Liver (tissue), 9 donors: ENCODE measurements around the gene NDUFS7. TPM values are rescaled to one million over a fixed set of nuclear protein-coding genes. Genes with fewer than 3 reads are reported as not detected.

Source experiments
- DNase-seq: peaks from one replicate; pipeline ENCODE4 v3.0.0-alpha.2; 2017; ENCODE audit warnings: low spot score
- H3K27ac ChIP-seq, 2 donors: one replicate each; pipeline ENCODE4 v1.7.0; 2013; ENCODE audit warnings: inconsistent platforms in 2 of 2, low read length in 2 of 2, control low read depth in 1 of 2, low read depth in 1 of 2, mild to moderate bottlenecking in 1 of 2
- H3K27me3 ChIP-seq, 4 donors: one replicate each; pipeline versions ENCODE4 v1.6.1 to v1.7.0; 2013; ENCODE audit warnings: low read length in 3 of 4, inconsistent platforms in 1 of 4, mild to moderate bottlenecking in 1 of 4, moderate library complexity in 1 of 4; ENCODE audit not compliant: control insufficient read depth in 4 of 4, insufficient read depth in 4 of 4
- H3K36me3 ChIP-seq, 4 donors: one replicate each; pipeline versions ENCODE4 v1.6.1 to v1.7.0; 2013; ENCODE audit warnings: low read length in 3 of 4, mild to moderate bottlenecking in 3 of 4, low read depth in 1 of 4, moderate library complexity in 1 of 4; ENCODE audit not compliant: control insufficient read depth in 4 of 4, insufficient read depth in 3 of 4
- H3K4me1 ChIP-seq, 4 donors: one replicate each; pipeline versions ENCODE4 v1.6.1 to v1.7.0; 2013; ENCODE audit warnings: low read length in 3 of 4, mild to moderate bottlenecking in 3 of 4, moderate library complexity in 1 of 4; ENCODE audit not compliant: control insufficient read depth in 4 of 4, insufficient read depth in 4 of 4
- H3K4me3 ChIP-seq, 3 donors: one replicate each; pipeline versions ENCODE4 v1.6.1 to v1.7.0; 2013; ENCODE audit warnings: low read length in 3 of 3, control low read depth in 1 of 3, low read depth in 1 of 3, mild to moderate bottlenecking in 1 of 3
- H3K9ac ChIP-seq, 2 donors: one replicate each; pipeline ENCODE4 v1.7.0; 2013; ENCODE audit warnings: low read length in 2 of 2, mild to moderate bottlenecking in 2 of 2, moderate library complexity in 2 of 2, control low read depth in 1 of 2, low read depth in 1 of 2
- H3K9me3 ChIP-seq, 4 donors: one replicate each; pipeline versions ENCODE4 v1.6.1 to v1.7.0; 2013; ENCODE audit warnings: low read length in 3 of 4; ENCODE audit not compliant: control insufficient read depth in 4 of 4
- CTCF ChIP-seq: fragments of 150-350 bp; IDR thresholded peaks from 2 replicates; pipeline ENCODE4 v1.5.1; 2017; ENCODE audit warnings: improper control_type of control experiment, low read depth, low read length; ENCODE audit not compliant: missing input control
- EGR1 ChIP-seq, 2 donors: IDR thresholded peaks; 2 replicates each; pipeline ENCODE4 v1.6.1; 2016 to 2018; ENCODE audit warnings: antibody characterized with exemption in 2 of 2, low read depth in 2 of 2
- FOXA1 ChIP-seq: IDR thresholded peaks from 2 replicates; pipeline ENCODE4 v1.6.1; 2016; ENCODE audit warnings: antibody characterized with exemption
- FOXA2 ChIP-seq: IDR thresholded peaks from 2 replicates; pipeline ENCODE4 v1.6.1; 2016; ENCODE audit warnings: antibody characterized with exemption
- GABPA ChIP-seq, 2 donors: IDR thresholded peaks in 1 of 2; conservative IDR thresholded peaks in 1 of 2; 2 replicates each; pipeline ENCODE4 v1.6.1; 2016; ENCODE audit warnings: antibody characterized with exemption in 2 of 2, mild to moderate bottlenecking in 1 of 2, moderate library complexity in 1 of 2
- HNF4A ChIP-seq, 2 donors: conservative IDR thresholded peaks; 2 replicates each; pipeline ENCODE4 v1.6.1; 2016; ENCODE audit warnings: antibody characterized with exemption in 2 of 2, mild to moderate bottlenecking in 2 of 2
- HNF4G ChIP-seq: IDR thresholded peaks from 2 replicates; pipeline ENCODE4 v1.6.1; 2016; ENCODE audit warnings: antibody characterized with exemption
- JUND ChIP-seq, 2 donors: IDR thresholded peaks; 2 replicates each; pipeline ENCODE4 v1.6.1; 2016; ENCODE audit warnings: antibody characterized with exemption in 2 of 2
- NR2F2 ChIP-seq: IDR thresholded peaks from 2 replicates; pipeline ENCODE4 v1.6.1; 2016; ENCODE audit warnings: antibody characterized with exemption
- RAD21 ChIP-seq, 2 donors: IDR thresholded peaks; 2 replicates each; pipeline ENCODE4 v1.6.1; 2016; ENCODE audit warnings: antibody characterized with exemption in 2 of 2, mild to moderate bottlenecking in 2 of 2
- REST ChIP-seq: IDR thresholded peaks from 2 replicates; pipeline ENCODE4 v1.6.1; 2016; ENCODE audit warnings: antibody characterized with exemption, mild to moderate bottlenecking
- RXRA ChIP-seq, 2 donors: IDR thresholded peaks; 2 replicates each; pipeline ENCODE4 v1.6.1; 2017 to 2018; ENCODE audit warnings: antibody characterized with exemption in 2 of 2, mild to moderate bottlenecking in 1 of 2
- SP1 ChIP-seq: IDR thresholded peaks from 2 replicates; pipeline ENCODE4 v1.6.1; 2018; ENCODE audit warnings: antibody characterized with exemption, mild to moderate bottlenecking
- TAF1 ChIP-seq: conservative IDR thresholded peaks from 2 replicates; pipeline ENCODE4 v1.6.1; 2016; ENCODE audit warnings: antibody characterized with exemption, mild to moderate bottlenecking
- YY1 ChIP-seq: IDR thresholded peaks from 2 replicates; pipeline ENCODE4 v1.6.1; 2016; ENCODE audit warnings: antibody characterized with exemption, mild to moderate bottlenecking
- WGBS: extraction: QIAGEN DNeasy Blood & Tissue Kit; methylation state at CpG from one replicate; pipeline ENCODE4 v1.1.7; 2013; 5-methylcytosine and 5-hydroxymethylcytosine counted together
- polyA plus RNA-seq, 2 donors: library from polyadenylated mRNA; stranded (reverse) in 1 of 2; unstranded in 1 of 2; fragments of 200-250 nt in 1 of 2; fragments of >200 nt in 1 of 2; fragmentation: Nextera tagmentation in 1 of 2; extraction: Ambion mirVana in 1 of 2; gene quantifications; one replicate each; pipeline versions ENCODE4 v1.2.1 to v1.2.3, GENCODE V29; 2013 to 2015
- total RNA-seq, 2 donors: library from RNA; depleted of rRNA; stranded (reverse); fragments of >200 nt; gene quantifications; one replicate each; pipeline ENCODE4 v1.2.3, GENCODE V29; 2014
- TF ChIP-seq, protein P1 (sequence below): IDR thresholded peaks from 2 replicates; pipeline ENCODE4 v1.6.1; 2016; ENCODE audit warnings: antibody characterized with exemption
- TF ChIP-seq, protein P2 (sequence below): IDR thresholded peaks from 2 replicates; pipeline ENCODE4 v1.6.1; 2016; ENCODE audit warnings: antibody characterized with exemption
- TF ChIP-seq, protein P3 (sequence below): IDR thresholded peaks from 2 replicates; pipeline ENCODE4 v1.6.1; 2016; ENCODE audit warnings: antibody characterized with exemption
- donor health status: healthy.
- donor health status: healthy.
- donor health status: healthy.
- donor health status: healthy.
- donor health status: healthy.

NDUFS7 gene
- total and polyA plus RNA-seq, 4 donors = 54.4 to 185 (median 128) TPM

DNA sequence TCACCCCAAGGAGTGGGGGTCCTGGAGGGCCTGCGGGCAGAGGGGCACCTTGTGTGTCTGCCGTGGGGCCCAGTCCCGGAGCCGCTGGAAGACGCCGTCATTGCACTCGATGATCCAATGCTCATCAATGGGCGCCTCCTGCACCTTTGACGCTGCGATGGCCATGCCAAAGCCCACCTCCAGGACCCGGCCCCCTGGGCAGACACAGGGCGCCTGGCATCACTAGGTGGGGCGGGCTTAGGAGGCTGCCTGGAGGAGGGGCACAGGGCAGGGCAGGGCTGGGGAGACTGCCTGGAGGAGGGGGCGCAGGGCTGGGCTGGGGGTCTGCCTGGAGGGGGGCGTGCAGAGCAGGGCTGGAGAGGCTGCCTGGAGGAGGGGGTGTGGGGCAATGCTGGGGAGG, 16.0 kb downstream of the NDUFS7 start (continued):
- TF ChIP-seq CTCF (no peak), GABPA (IDR thresholded peaks at IDR 0.05 in 1 of 2, conservative IDR thresholded peaks at IDR 0.05 in 1 of 2) (no peak)

GRCh38 chr19:1400281-1401137, 16.8 kb downstream of the NDUFS7 start:
- peak; percentile 66 for DNase-seq
- Histone ChIP-seq H3K9ac (peak overlapping the region; percentile 64 to 70), H3K9me3 (no peaks in the 10 kb centered on the region), H3K4me3 (peak overlapping the region; percentile 51 to 94 (median 72)), H3K4me1 (peaks cover 23 to 54% (median 41%) of the 10 kb centered on the region in 4 donors), H3K36me3 (peaks cover 0 to 6% (median 2%) of the 10 kb centered on the region in 4 donors), H3K27me3 (no peaks in the 10 kb centered on the region), H3K27ac (peak overlapping the region; percentile 73 to 93)
- WGBS = 8% methylated on average over 36 of the region's 36 CpGs
- TF ChIP-seq RAD21 (IDR thresholded peaks at IDR 0.05) (peak; percentile 50 to 55), HNF4G (peak; percentile 92), RXRA (IDR thresholded peaks at IDR 0.05) (peak; percentile 82 to 96), REST (peak; percentile 83), NR2F2 (peak; percentile 53), EGR1 (IDR thresholded peaks at IDR 0.05; ENCODE audit: low read depth in 2 of 2) (peak; percentile 80 to 95), YY1 (peak; percentile 71), SP1 (peak; percentile 96), TAF1 (no peak), FOXA2 (peak; percentile 68), HNF4A (conservative IDR thresholded peaks at IDR 0.05) (peak; percentile 96 to 98), CTCF (no peak), GABPA (IDR thresholded peaks at IDR 0.05 in 1 of 2, conservative IDR thresholded peaks at IDR 0.05 in 1 of 2) (peak in 1 of 2 donors; percentile 55), FOXA1 (peak; percentile 14), JUND (IDR thresholded peaks at IDR 0.05) (peak; percentile 90 to 98)
- TF ChIP-seq, protein P1, sequence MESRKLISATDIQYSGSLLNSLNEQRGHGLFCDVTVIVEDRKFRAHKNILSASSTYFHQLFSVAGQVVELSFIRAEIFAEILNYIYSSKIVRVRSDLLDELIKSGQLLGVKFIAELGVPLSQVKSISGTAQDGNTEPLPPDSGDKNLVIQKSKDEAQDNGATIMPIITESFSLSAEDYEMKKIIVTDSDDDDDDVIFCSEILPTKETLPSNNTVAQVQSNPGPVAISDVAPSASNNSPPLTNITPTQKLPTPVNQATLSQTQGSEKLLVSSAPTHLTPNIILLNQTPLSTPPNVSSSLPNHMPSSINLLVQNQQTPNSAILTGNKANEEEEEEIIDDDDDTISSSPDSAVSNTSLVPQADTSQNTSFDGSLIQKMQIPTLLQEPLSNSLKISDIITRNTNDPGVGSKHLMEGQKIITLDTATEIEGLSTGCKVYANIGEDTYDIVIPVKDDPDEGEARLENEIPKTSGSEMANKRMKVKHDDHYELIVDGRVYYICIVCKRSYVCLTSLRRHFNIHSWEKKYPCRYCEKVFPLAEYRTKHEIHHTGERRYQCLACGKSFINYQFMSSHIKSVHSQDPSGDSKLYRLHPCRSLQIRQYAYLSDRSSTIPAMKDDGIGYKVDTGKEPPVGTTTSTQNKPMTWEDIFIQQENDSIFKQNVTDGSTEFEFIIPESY = peak; percentile 87
- TF ChIP-seq, protein P2, sequence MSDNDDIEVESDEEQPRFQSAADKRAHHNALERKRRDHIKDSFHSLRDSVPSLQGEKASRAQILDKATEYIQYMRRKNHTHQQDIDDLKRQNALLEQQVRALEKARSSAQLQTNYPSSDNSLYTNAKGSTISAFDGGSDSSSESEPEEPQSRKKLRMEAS = peak; percentile 98
- TF ChIP-seq, protein P3, sequence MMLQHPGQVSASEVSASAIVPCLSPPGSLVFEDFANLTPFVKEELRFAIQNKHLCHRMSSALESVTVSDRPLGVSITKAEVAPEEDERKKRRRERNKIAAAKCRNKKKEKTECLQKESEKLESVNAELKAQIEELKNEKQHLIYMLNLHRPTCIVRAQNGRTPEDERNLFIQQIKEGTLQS = peak; percentile 91
